ENCODE measurements around the gene EEF1AKMT3. TPM values are rescaled to one million over a fixed set of nuclear protein-coding genes. Genes with fewer than 3 reads are reported as not detected.

EEF1AKMT3 gene
- total and polyA plus RNA-seq, 9 of the 15 experiments (the other 6 are each of a cell fraction or from before 2014, with no cell fraction given) = 4.1 to 17.2 (median 7.9) TPM

DNA sequence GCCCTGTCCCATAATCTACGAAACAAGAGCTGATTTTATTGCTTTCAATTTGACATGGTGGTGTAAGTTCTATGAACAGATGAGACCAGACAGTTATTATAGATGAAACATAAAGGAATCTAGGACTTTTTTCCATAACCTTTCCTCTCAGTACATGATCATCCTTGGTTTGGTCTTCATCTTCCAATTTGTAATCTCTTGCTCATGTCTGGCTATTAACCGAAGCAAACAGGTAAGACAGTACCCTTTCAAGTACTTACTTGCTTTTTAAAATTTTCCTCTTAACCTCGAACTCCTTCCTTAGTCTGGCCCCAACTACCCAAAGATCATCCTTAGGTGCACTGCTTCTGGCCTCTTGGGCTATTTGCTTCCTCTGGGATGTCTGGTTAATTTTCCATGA, 26.4 kb upstream of the EEF1AKMT3 start (continued):
- TF ChIP-seq JUND (IDR thresholded peaks at IDR 0.05; ENCODE audit: borderline replicate concordance, low read depth, low read length) (no peak), JUND (tag; IDR thresholded peaks at IDR 0.05; ENCODE audit: borderline replicate concordance, low read depth, low read length) (no peak), TGIF2 (CRISPR knock-in tag; IDR thresholded peaks at IDR 0.05) (no peak), DMBX1 (CRISPR knock-in tag; IDR thresholded peaks at IDR 0.05; ENCODE audit: borderline replicate concordance) (no peak), TEAD2 (tag; IDR thresholded peaks at IDR 0.05) (no peak)

DNA sequence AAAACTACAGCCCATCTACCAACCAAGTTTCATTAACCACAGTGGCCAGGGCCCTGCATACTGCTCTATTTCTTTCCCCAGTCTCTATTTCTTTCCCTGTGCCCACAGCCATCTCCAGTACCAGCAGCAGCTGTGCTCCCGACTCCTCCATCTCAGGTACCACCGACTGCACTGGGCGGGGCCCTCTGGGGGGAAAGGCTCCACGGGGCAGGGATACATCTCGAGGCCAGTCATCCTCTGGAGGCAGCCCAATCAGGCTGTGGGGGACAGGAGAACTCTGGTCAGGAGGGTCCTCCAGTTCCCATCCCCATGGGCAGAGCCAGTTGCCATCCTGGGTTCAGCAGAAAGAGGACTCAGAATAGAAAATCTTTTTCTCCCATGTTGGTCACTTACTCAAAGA, 23.4 kb upstream of the EEF1AKMT3 start:
- no peak for DNase-seq (ENCODE audit: extremely low read depth in 1 of 4, low spot score in 3 of 4)
- Histone ChIP-seq H3K27ac (ENCODE audit: extremely low read depth, low read depth, low read length) (no peak overlapping the region), H3K27me3 (ENCODE audit: control insufficient read depth in 2 of 2, insufficient read depth in 2 of 2, low read length in 2 of 2) (no peaks in the 10 kb centered on the region; a peak in 1 of 5 replicates), H2AFZ (ENCODE audit: low read depth, low read length) (no peak overlapping the region), H3K79me2 (ENCODE audit: control insufficient read depth, insufficient read depth, low read length) (peaks cover 44% of the 10 kb centered on the region), H3K4me2 (ENCODE audit: insufficient read depth, low read length) (no peak overlapping the region), H3K4me1 (replicated peaks in 1 of 2; ENCODE audit: control insufficient read depth in 2 of 2, insufficient read depth in 2 of 2, low read length in 2 of 2) (peaks cover 18 to 33% of the 10 kb centered on the region in 2 experiments), H3K9me3 (replicated peaks; ENCODE audit: control insufficient read depth, insufficient read depth, low read depth, low read length) (no peaks in the 10 kb centered on the region), H3K36me3 (ENCODE audit: control insufficient read depth, insufficient read depth, low read length) (peaks cover 56% of the 10 kb centered on the region), H3K9ac (ENCODE audit: insufficient read depth in 1 of 2, low read depth in 2 of 2, low read length in 2 of 2) (no peak overlapping the region; a peak in 1 of 4 replicates), H3K4me3 (no peak overlapping the region), H4K20me1 (replicated peaks; ENCODE audit: control insufficient read depth, insufficient read depth, low read length) (no peaks in the 10 kb centered on the region), H3K9me1 (ENCODE audit: control insufficient read depth, insufficient read depth, low read length) (no peaks in the 10 kb centered on the region)
- BruUV-seq (replicated peaks) = no TSS peak
- WGBS (ENCODE audit: insufficient coverage, low coverage, missing lambda C conversion rate) = 97% methylated on average over 4 of the region's 5 CpGs
- no peak for ATAC-seq
- POLR2A ChIA-PET = interaction anchor here (0.7 to 0.8 kb wide), 2 partner anchors 98 to 260 kb away, joined by 3 to 4 read pairs; no protein-coding TSS in a partner anchor
- no peak for FAIRE-seq
- CTCF ChIA-PET (ENCODE audit: low intra/inter-chr PET ratio) = no interaction called here
- intact Hi-C loops (cut with micrococcal nuclease) (no loop called here), in situ Hi-C loops (cut with MboI) (loop anchor here (10.0 kb wide), 1 partner anchor 434 kb away; no protein-coding TSS in a partner anchor)
- TF ChIP-seq, protein P1, sequence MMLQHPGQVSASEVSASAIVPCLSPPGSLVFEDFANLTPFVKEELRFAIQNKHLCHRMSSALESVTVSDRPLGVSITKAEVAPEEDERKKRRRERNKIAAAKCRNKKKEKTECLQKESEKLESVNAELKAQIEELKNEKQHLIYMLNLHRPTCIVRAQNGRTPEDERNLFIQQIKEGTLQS (IDR thresholded peaks at IDR 0.05) = no peak
- TF ChIP-seq, protein P1 (CRISPR knock-in tag; conservative IDR thresholded peaks at IDR 0.05) = no peak
- TF ChIP-seq PTRF (tag; IDR thresholded peaks at IDR 0.05) (no peak), CHCHD3 (CRISPR knock-in tag; IDR thresholded peaks at IDR 0.05) (no peak), ZNF311 (CRISPR knock-in tag; IDR thresholded peaks at IDR 0.05) (no peak), BHLHE40 (IDR thresholded peaks at IDR 0.05; ENCODE audit: low read length) (no peak), XRCC5 (IDR thresholded peaks at IDR 0.05; ENCODE audit: low read depth, low read length) (no peak), KDM2B (CRISPR knock-in tag; IDR thresholded peaks at IDR 0.05) (no peak), MCM5 (IDR thresholded peaks at IDR 0.05; ENCODE audit: low read depth) (no peak), RBM17 (IDR thresholded peaks at IDR 0.05; ENCODE audit: borderline replicate concordance, low read depth, low read length) (no peak), ZNF644 (tag; IDR thresholded peaks at IDR 0.05; ENCODE audit: low read depth) (no peak)
- TF ChIP-seq, protein P2, sequence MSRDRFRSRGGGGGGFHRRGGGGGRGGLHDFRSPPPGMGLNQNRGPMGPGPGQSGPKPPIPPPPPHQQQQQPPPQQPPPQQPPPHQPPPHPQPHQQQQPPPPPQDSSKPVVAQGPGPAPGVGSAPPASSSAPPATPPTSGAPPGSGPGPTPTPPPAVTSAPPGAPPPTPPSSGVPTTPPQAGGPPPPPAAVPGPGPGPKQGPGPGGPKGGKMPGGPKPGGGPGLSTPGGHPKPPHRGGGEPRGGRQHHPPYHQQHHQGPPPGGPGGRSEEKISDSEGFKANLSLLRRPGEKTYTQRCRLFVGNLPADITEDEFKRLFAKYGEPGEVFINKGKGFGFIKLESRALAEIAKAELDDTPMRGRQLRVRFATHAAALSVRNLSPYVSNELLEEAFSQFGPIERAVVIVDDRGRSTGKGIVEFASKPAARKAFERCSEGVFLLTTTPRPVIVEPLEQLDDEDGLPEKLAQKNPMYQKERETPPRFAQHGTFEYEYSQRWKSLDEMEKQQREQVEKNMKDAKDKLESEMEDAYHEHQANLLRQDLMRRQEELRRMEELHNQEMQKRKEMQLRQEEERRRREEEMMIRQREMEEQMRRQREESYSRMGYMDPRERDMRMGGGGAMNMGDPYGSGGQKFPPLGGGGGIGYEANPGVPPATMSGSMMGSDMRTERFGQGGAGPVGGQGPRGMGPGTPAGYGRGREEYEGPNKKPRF (IDR thresholded peaks at IDR 0.05; ENCODE audit: low read depth, low read length) = no peak
- TF ChIP-seq, protein P3, sequence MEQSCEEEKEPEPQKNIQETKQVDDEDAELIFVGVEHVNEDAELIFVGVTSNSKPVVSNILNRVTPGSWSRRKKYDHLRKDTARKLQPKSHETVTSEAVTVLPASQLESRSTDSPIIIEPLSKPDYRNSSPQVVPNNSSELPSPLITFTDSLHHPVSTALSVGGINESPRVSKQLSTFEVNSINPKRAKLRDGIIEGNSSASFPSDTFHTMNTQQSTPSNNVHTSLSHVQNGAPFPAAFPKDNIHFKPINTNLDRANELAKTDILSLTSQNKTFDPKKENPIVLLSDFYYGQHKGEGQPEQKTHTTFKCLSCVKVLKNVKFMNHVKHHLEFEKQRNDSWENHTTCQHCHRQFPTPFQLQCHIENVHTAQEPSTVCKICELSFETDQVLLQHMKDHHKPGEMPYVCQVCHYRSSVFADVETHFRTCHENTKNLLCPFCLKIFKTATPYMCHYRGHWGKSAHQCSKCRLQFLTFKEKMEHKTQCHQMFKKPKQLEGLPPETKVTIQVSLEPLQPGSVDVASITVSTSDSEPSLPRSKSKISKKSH (CRISPR knock-in tag; IDR thresholded peaks at IDR 0.05) = no peak

Measured in K562 (cell line).